Fibroblast of villous mesenchyme (primary cell): ENCODE results near the gene MSH2. TPM values are rescaled to one million over a fixed set of nuclear protein-coding genes. Genes with fewer than 3 reads are reported as not detected.

Source experiments
- DNase-seq: peaks from one replicate; pipeline ENCODE4 v3.0.0-alpha.2; 2010; ENCODE audit warnings: low read depth
- H3K4me3 ChIP-seq: 2 replicates; pipeline ENCODE4 v1.5.1; 2011; ENCODE audit warnings: low read depth, mild to moderate bottlenecking, low read length
- total RNA-seq: library from RNA; depleted of rRNA; stranded (reverse); fragments of >200 nt; gene quantifications from 2 replicates; pipeline ENCODE4 v1.2.3, GENCODE V29; 2012
- TF ChIP-seq, protein P1 (sequence below): IDR thresholded peaks from 2 replicates; pipeline ENCODE4 v1.5.1; 2012; ENCODE audit warnings: low read depth, mild to moderate bottlenecking, low read length; ENCODE audit not compliant: insufficient read depth

MSH2 gene
- total RNA-seq, 1 donor, result 22.9 TPM

DNA sequence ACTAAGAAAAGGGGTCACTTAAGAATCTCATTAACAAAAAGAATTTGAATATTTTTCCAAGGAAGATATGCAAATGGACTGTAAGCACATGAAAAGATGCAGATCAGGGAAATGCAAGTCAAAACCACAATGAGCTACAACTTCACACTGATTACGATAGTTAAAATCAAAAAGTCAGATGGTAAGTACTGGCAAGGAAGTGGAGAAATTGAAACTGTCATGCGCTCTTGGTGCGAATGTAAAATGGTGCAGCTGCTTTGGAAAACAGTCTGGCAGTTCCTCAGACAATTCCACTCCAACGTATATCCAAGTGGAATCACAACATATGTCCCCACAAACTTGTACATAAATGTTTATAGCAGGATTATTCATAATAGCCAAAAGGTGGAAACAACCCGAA lies 81.4 kb downstream of the MSH2 start:
- TF ChIP-seq, protein P1, sequence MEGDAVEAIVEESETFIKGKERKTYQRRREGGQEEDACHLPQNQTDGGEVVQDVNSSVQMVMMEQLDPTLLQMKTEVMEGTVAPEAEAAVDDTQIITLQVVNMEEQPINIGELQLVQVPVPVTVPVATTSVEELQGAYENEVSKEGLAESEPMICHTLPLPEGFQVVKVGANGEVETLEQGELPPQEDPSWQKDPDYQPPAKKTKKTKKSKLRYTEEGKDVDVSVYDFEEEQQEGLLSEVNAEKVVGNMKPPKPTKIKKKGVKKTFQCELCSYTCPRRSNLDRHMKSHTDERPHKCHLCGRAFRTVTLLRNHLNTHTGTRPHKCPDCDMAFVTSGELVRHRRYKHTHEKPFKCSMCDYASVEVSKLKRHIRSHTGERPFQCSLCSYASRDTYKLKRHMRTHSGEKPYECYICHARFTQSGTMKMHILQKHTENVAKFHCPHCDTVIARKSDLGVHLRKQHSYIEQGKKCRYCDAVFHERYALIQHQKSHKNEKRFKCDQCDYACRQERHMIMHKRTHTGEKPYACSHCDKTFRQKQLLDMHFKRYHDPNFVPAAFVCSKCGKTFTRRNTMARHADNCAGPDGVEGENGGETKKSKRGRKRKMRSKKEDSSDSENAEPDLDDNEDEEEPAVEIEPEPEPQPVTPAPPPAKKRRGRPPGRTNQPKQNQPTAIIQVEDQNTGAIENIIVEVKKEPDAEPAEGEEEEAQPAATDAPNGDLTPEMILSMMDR, result no peak
- no peak overlapping the region for H3K4me3 ChIP-seq
- no peak for DNase-seq

DNA sequence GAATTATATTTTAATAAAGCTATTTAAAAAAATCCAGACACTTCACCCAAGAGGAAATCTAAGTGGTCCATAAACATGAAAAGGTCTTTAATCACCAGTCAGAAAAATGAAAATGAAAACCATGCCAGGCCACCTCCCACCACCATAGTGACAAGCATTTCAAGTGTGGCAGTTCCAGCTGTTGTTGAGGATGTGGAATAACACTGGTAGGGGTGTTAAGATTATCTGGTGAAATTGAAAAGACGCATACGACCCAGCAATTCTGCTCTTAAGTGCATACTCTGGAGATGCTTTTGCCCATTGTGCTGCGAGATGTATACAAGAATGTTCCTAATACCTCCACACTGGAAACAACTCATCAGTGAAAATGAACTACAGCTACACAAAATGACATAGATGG lies 82.2 kb downstream of the MSH2 start:
- no peak overlapping the region for H3K4me3 ChIP-seq
- TF ChIP-seq, protein P1, result no peak
- no peak for DNase-seq

DNA sequence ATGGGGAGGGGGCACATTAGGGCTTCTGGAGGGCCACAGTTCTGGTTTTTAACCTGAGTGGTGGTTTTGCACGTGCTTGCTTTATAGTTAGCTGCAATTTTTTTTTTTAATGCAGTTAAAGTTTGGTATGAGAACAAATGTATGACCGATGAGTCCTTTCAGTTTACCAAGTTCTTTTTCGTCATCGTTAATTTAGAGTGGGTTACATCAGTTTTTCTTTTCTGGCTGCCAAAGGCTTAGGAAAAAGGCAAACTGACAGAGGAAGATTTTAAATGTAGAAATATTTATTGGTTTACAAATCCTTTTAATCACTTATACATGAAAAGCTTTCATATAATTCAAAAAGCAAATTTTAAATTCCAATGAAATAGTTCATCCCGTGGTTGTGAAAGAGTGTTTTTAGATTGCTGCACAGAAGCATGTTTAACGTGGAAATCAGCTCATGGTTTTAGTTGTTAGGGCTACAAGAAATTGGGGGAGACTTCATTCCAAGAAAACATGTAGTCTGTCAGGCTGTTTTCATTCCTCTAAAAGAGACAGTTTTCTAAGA lies 82.9 kb downstream of the MSH2 start:
- peak; percentile 60 for DNase-seq
- H3K4me3 ChIP-seq, result no peak overlapping the region
- TF ChIP-seq, protein P1, result no peak

DNA sequence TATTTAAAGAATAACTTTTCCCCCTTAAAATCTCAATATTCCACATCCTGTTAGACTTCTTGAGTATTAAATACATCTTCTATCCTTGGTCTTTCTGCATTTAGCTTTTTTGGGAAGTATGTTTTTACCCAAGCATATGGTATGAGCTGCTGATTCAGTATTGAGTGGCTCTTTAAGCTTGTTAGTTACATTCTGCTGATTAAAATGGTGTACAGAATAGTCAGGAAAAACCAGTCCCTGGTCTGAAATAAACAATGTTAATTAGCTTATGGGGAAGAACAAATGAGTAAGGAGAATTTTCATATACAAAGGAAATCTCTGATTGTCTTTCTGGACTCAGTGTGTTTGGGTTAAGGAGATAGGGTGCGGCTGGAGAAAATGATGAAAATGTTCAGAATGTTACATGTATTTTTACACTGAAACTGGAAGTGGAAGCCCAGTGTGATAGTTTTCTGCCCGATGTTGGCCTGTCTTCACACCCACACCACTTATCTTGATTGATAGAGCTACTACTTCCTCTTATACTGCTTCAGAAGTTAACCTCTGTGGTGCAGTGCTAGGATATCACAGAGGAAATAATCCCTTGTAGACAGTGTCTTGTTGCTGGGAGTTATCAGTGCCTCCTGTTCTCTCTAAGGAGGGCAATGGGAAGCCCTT lies 84.0 kb downstream of the MSH2 start:
- peak; percentile 48 for DNase-seq
- no peak overlapping the region for H3K4me3 ChIP-seq
- TF ChIP-seq, protein P1, result no peak

DNA sequence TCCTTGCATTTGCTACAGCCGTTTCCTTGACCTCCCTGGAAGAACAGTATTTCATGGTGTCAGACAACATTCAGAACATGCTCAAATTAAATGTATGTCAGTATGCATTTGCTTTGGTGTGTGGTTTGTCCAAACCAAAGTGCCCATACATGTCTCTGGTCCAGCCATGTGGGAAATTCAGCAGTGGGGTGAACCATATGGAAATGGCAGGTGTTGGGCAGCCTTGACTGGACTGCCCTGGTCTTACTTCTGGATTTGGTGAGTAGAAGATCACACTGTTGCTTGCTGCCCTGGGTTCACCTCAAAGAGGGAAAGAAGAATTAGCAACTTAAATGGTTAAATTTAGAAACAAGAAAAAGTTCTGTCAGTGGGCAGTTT lies 84.5 kb downstream of the MSH2 start:
- TF ChIP-seq, protein P1, result no peak
- no peak for DNase-seq
- H3K4me3 ChIP-seq, result no peak overlapping the region

DNA sequence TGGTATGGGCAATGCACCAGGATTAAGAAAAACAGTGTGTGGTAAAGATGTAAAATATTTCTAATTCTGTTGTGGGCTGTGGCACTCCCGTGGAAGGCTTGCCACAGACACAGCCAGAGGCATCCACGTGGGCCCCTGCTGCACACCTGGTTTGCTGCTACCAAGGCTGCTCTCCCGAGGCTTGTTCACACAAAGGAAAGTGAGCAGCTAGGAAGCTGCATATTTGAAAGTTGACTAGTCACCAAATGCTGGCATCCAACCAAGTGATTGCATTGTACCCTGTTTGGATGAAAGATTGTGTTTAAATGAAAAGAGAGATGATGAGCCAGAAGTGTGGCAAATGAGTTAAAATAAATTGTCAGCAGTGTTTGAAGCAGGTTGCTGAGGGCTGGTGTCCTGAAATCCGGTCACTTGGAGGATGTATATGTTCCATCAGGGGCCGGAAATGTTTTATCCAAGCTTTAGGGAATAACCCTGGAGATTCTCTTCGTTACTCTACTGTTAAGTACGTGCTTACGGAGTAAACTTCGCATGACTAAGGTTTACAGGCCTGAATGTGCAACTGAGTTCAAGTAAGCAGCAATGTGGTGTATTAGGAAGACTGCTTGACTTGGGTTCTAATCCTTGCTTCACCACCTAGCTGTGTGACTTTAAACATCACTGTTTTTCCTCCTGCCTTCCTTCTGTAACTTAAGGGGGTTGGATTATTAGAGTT lies 86.1 kb downstream of the MSH2 start:
- TF ChIP-seq, protein P1, result no peak
- peak; percentile 83 for DNase-seq
- no peak overlapping the region for H3K4me3 ChIP-seq
